VCaP (cell line): ENCODE measurements around the gene CLEC2B.

Source experiments
- H3K27ac ChIP-seq: fragments of 450-650 bp; 2 replicates; pipeline ENCODE4 v1.5.1; 2017
- CTCF ChIP-seq: fragments of 450-650 bp; conservative IDR thresholded peaks from 2 replicates; pipeline ENCODE4 v1.5.1; 2017; ENCODE audit warnings: mild to moderate bottlenecking, moderate library complexity

Gene CLEC2B

GRCh38 chr12:9827209-9827888 is 41.8 kb downstream of the CLEC2B start, which contains the start of gene KLRF1:
Gene KLRF1 (plus strand): TSS chr12:9827481. CDS start chr12:9827545, 64 bp downstream.
- no peak for TF ChIP-seq CTCF
- H3K27ac ChIP-seq: no peak within 1 kb of the TSS

GRCh38 chr12:9820281-9820930 is 48.7 kb downstream of the CLEC2B start:
- H3K27ac ChIP-seq: no peak overlapping the region
- TF ChIP-seq CTCF: no peak

- H3K27ac ChIP-seq: no peak overlapping the region
- peak; percentile 85 for TF ChIP-seq CTCF
These were observed 55.0 kb downstream of the CLEC2B start for GRCh38 chr12:9813821-9814798.

- TF ChIP-seq CTCF: no peak
- H3K27ac ChIP-seq: no peak overlapping the region
These were observed 57.5 kb downstream of the CLEC2B start for GRCh38 chr12:9811621-9812020.

- TF ChIP-seq CTCF: no peak
- H3K27ac ChIP-seq: no peak overlapping the region
These were observed 58.5 kb downstream of the CLEC2B start for GRCh38 chr12:9810671-9811070.

GRCh38 chr12:9809866-9810265 is 59.3 kb downstream of the CLEC2B start:
- H3K27ac ChIP-seq: no peak overlapping the region
- TF ChIP-seq CTCF: no peak

- H3K27ac ChIP-seq: no peak overlapping the region
- no peak for TF ChIP-seq CTCF
These were observed 59.8 kb downstream of the CLEC2B start for GRCh38 chr12:9809338-9809737.
